Parathyroid adenoma (tissue), 2 donors: ENCODE data around the gene ABCC1.

Experiments used
- H2AFZ ChIP-seq: fragments of 300-600 bp; sonication (generic); one replicate; pipeline ENCODE4 v1.7.0; 2017; ENCODE audit warnings: antibody characterized with exemption, mild to moderate bottlenecking
- H3K27ac ChIP-seq: fragments of 300-600 bp; sonication (generic); one replicate; pipeline ENCODE4 v1.7.0; 2017
- H3K27me3 ChIP-seq: fragments of 300-600 bp; sonication (generic); one replicate; pipeline ENCODE4 v1.7.0; 2017; ENCODE audit warnings: low read length; ENCODE audit not compliant: control insufficient read depth, insufficient read depth
- H3K36me3 ChIP-seq: fragments of 300-600 bp; sonication (generic); one replicate; pipeline ENCODE4 v1.7.0; 2017; ENCODE audit warnings: low read length; ENCODE audit not compliant: control insufficient read depth, insufficient read depth
- H3K4me1 ChIP-seq: fragments of 300-600 bp; sonication (generic); one replicate; pipeline ENCODE4 v1.7.0; 2017; ENCODE audit warnings: control low read depth
- H3K4me2 ChIP-seq: fragments of 300-600 bp; sonication (generic); one replicate; pipeline ENCODE4 v1.7.0; 2017; ENCODE audit warnings: low read length
- H3K4me3 ChIP-seq: fragments of 300-600 bp; sonication (generic); one replicate; pipeline ENCODE4 v1.7.0; 2017; ENCODE audit warnings: low read depth, low read length
- H3K79me2 ChIP-seq: fragments of 300-600 bp; sonication (generic); one replicate; pipeline ENCODE4 v1.7.0; 2017; ENCODE audit warnings: control low read depth
- H3K9ac ChIP-seq: fragments of 300-600 bp; sonication (generic); one replicate; pipeline ENCODE4 v1.7.0; 2017; ENCODE audit warnings: mild to moderate bottlenecking
- H3K9me3 ChIP-seq: fragments of 300-600 bp; sonication (generic); one replicate; pipeline ENCODE4 v1.7.0; 2017; ENCODE audit warnings: low read length; ENCODE audit not compliant: control insufficient read depth
- TF ChIP-seq, protein P1 (sequence below): fragments of 300-600 bp; sonication (generic); IDR thresholded peaks from one replicate; pipeline ENCODE4 v1.7.0; 2017; ENCODE audit warnings: antibody characterized with exemption, mild to moderate bottlenecking
- donor health status: primary hyperparathyroidism.

Gene ABCC1

DNA sequence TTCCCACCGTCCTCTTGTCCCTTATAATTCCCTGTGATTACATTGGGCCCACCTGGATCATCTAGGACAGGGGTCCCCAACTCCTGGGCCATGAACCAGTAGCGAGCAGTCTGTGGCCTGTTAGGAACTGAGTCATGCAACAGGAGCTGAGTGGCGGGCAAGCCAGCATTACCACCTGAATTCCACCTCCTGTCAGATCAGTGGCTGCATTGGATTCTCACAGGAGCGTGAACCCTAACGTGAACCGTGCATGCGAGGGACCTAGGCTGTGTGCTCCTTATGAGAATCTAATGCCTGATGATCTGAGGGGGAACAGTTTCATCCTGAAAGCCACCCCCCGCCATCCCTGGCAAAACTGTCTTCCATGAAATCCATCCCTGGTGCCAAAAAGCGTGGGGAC lies 36.8 kb downstream of the ABCC1 start:
- Histone ChIP-seq H3K4me1 (peaks cover 9% of the 10 kb centered on the region), H3K79me2 (peaks cover 50% of the 10 kb centered on the region), H3K27me3 (no peaks in the 10 kb centered on the region), H3K9me3 (no peaks in the 10 kb centered on the region), H3K36me3 (no peaks in the 10 kb centered on the region), H2AFZ (no peak overlapping the region), H3K27ac (no peak overlapping the region), H3K4me2 (no peak overlapping the region), H3K4me3 (no peak overlapping the region), H3K9ac (no peak overlapping the region)
- TF ChIP-seq, protein P1, sequence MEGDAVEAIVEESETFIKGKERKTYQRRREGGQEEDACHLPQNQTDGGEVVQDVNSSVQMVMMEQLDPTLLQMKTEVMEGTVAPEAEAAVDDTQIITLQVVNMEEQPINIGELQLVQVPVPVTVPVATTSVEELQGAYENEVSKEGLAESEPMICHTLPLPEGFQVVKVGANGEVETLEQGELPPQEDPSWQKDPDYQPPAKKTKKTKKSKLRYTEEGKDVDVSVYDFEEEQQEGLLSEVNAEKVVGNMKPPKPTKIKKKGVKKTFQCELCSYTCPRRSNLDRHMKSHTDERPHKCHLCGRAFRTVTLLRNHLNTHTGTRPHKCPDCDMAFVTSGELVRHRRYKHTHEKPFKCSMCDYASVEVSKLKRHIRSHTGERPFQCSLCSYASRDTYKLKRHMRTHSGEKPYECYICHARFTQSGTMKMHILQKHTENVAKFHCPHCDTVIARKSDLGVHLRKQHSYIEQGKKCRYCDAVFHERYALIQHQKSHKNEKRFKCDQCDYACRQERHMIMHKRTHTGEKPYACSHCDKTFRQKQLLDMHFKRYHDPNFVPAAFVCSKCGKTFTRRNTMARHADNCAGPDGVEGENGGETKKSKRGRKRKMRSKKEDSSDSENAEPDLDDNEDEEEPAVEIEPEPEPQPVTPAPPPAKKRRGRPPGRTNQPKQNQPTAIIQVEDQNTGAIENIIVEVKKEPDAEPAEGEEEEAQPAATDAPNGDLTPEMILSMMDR = no peak

- no peak overlapping the region for H3K9ac ChIP-seq
- peaks cover 6% of the 10 kb centered on the region for H3K4me1 ChIP-seq
- no peaks in the 10 kb centered on the region for H3K36me3 ChIP-seq
- H3K27me3 ChIP-seq = no peaks in the 10 kb centered on the region
- no peak overlapping the region for H2AFZ ChIP-seq
- TF ChIP-seq, protein P1 = no peak
- no peak overlapping the region for H3K4me3 ChIP-seq
- peak overlapping the region; percentile 11 for H3K4me2 ChIP-seq
- H3K9me3 ChIP-seq = no peaks in the 10 kb centered on the region
- no peak overlapping the region for H3K27ac ChIP-seq
- H3K79me2 ChIP-seq = peaks cover 47% of the 10 kb centered on the region
Observed at GRCh38 chr16:15988268-15989013, 39.0 kb downstream of the ABCC1 start.

GRCh38 chr16:15990902-15991301 lies 41.5 kb downstream of the ABCC1 start:
- TF ChIP-seq, protein P1 = no peak
- Histone ChIP-seq H3K4me3 (no peak overlapping the region), H3K27ac (no peak overlapping the region), H3K36me3 (no peaks in the 10 kb centered on the region), H3K9me3 (no peaks in the 10 kb centered on the region), H2AFZ (no peak overlapping the region), H3K79me2 (peaks cover 32% of the 10 kb centered on the region), H3K4me2 (no peak overlapping the region), H3K9ac (no peak overlapping the region), H3K4me1 (no peaks in the 10 kb centered on the region), H3K27me3 (no peaks in the 10 kb centered on the region)

DNA sequence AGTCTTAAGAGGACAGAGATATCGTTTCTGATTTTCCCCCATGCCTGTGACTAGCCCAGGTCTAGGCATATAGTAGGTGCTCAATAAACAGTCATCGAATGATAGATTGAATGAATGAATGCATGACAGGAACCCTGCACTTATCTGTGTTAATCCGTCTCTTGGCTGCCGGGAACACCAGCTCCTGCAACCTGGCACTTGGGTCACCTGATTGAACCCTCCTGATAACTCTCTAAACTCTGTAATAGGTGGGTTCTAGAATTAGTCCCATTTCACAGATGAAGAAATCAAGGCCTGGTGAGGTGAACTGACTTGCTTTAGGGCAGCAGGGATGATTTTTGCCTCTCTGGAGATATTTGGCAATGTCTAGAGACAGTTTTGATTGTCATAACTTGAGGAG lies 43.7 kb downstream of the ABCC1 start:
- Histone ChIP-seq H3K4me3 (no peak overlapping the region), H3K9me3 (no peaks in the 10 kb centered on the region), H3K36me3 (no peaks in the 10 kb centered on the region), H3K27me3 (no peaks in the 10 kb centered on the region), H3K27ac (no peak overlapping the region), H3K79me2 (peaks cover 22% of the 10 kb centered on the region), H2AFZ (no peak overlapping the region), H3K9ac (no peak overlapping the region), H3K4me1 (no peaks in the 10 kb centered on the region), H3K4me2 (no peak overlapping the region)
- TF ChIP-seq, protein P1 = no peak

GRCh38 chr16:15993541-15993940 lies 44.1 kb downstream of the ABCC1 start:
- Histone ChIP-seq H3K4me1 (no peaks in the 10 kb centered on the region), H3K27me3 (no peaks in the 10 kb centered on the region), H3K9ac (no peak overlapping the region), H3K4me2 (no peak overlapping the region), H3K79me2 (peaks cover 22% of the 10 kb centered on the region), H3K36me3 (no peaks in the 10 kb centered on the region), H3K4me3 (no peak overlapping the region), H3K27ac (no peak overlapping the region), H3K9me3 (no peaks in the 10 kb centered on the region), H2AFZ (no peak overlapping the region)
- TF ChIP-seq, protein P1 = no peak
